Skeletal muscle tissue (tissue), 4 donors: ENCODE results near the gene CLPSL2. TPM values are rescaled to one million over a fixed set of nuclear protein-coding genes. Genes with fewer than 3 reads are reported as not detected.

Experiments
- H3K27ac ChIP-seq: one replicate; pipeline ENCODE4 v1.7.0; 2013; ENCODE audit warnings: mild to moderate bottlenecking, low read depth, low read length, inconsistent platforms
- H3K27me3 ChIP-seq, 3 donors: one replicate each; pipeline ENCODE4 v1.7.0; 2013; ENCODE audit warnings: low read length in 3 of 3; ENCODE audit not compliant: control insufficient read depth in 3 of 3, insufficient read depth in 3 of 3
- H3K36me3 ChIP-seq, 3 donors: one replicate each; pipeline ENCODE4 v1.7.0; 2013; ENCODE audit warnings: low read length in 3 of 3; ENCODE audit not compliant: control insufficient read depth in 3 of 3, insufficient read depth in 3 of 3
- H3K4me1 ChIP-seq, 3 donors: one replicate each; pipeline ENCODE4 v1.7.0; 2013; ENCODE audit warnings: low read length in 3 of 3, mild to moderate bottlenecking in 3 of 3; ENCODE audit not compliant: control insufficient read depth in 3 of 3, insufficient read depth in 3 of 3
- H3K4me3 ChIP-seq, 3 donors: one replicate each; pipeline ENCODE4 v1.7.0; 2013; ENCODE audit warnings: low read length in 3 of 3
- H3K9ac ChIP-seq, 3 donors: one replicate each; pipeline ENCODE4 v1.7.0; 2013; ENCODE audit warnings: low read length in 3 of 3, mild to moderate bottlenecking in 3 of 3, moderate library complexity in 2 of 3, low read depth in 1 of 3
- H3K9me3 ChIP-seq, 3 donors: one replicate each; pipeline ENCODE4 v1.7.0; 2013; ENCODE audit warnings: low read length in 3 of 3; ENCODE audit not compliant: control insufficient read depth in 3 of 3
- total RNA-seq: library from RNA; depleted of rRNA; stranded (reverse); fragments of >200 nt; gene quantifications from one replicate; pipeline ENCODE4 v1.2.3, GENCODE V29; 2014
- donor health status: Osteomylitis.

Gene CLPSL2
- total RNA-seq, 1 donor from 2014 or later = not detected

GRCh38 chr6:35769211-35769610, 7.2 kb upstream of the CLPSL2 start:
- Histone ChIP-seq H3K4me1 (peaks cover 0 to 1% (median 0%) of the 10 kb centered on the region in 3 donors), H3K36me3 (no peaks in the 10 kb centered on the region), H3K9me3 (no peaks in the 10 kb centered on the region), H3K27ac (no peak overlapping the region), H3K4me3 (no peak overlapping the region), H3K27me3 (peaks cover 12 to 22% (median 18%) of the 10 kb centered on the region in 3 donors), H3K9ac (no peak overlapping the region)

GRCh38 chr6:35771343-35771627, 5.1 kb upstream of the CLPSL2 start:
- Histone ChIP-seq H3K36me3 (no peaks in the 10 kb centered on the region), H3K4me3 (no peak overlapping the region), H3K27ac (no peak overlapping the region), H3K9me3 (no peaks in the 10 kb centered on the region), H3K9ac (no peak overlapping the region), H3K4me1 (no peaks in the 10 kb centered on the region), H3K27me3 (peaks cover 4 to 21% (median 13%) of the 10 kb centered on the region in 3 donors)

- no peaks in the 10 kb centered on the region for H3K36me3 ChIP-seq
- no peak overlapping the region for H3K4me3 ChIP-seq
- H3K9me3 ChIP-seq = no peaks in the 10 kb centered on the region
- peaks cover 20 to 43% (median 22%) of the 10 kb centered on the region in 3 donors for H3K27me3 ChIP-seq
- no peak overlapping the region for H3K27ac ChIP-seq
- H3K9ac ChIP-seq = no peak overlapping the region
- no peaks in the 10 kb centered on the region for H3K4me1 ChIP-seq
Observed at GRCh38 chr6:35774116-35774794, 2.1 kb upstream of the CLPSL2 start.

- Histone ChIP-seq H3K4me1 (no peaks in the 10 kb centered on the region), H3K27me3 (peaks cover 23 to 47% (median 26%) of the 10 kb centered on the region in 3 donors), H3K36me3 (no peaks in the 10 kb centered on the region), H3K9me3 (no peaks in the 10 kb centered on the region), H3K27ac (no peak overlapping the region), H3K9ac (no peak overlapping the region), H3K4me3 (no peak overlapping the region)
Observed at GRCh38 chr6:35775031-35775430, 1.4 kb upstream of the CLPSL2 start.

- H3K4me1 ChIP-seq = no peaks in the 10 kb centered on the region
- no peaks in the 10 kb centered on the region for H3K36me3 ChIP-seq
- no peak overlapping the region for H3K4me3 ChIP-seq
- no peak overlapping the region for H3K9ac ChIP-seq
- no peak overlapping the region for H3K27ac ChIP-seq
- H3K27me3 ChIP-seq = peaks cover 24 to 51% (median 26%) of the 10 kb centered on the region in 3 donors
- no peaks in the 10 kb centered on the region for H3K9me3 ChIP-seq
Observed at GRCh38 chr6:35777356-35778102, 1.1 kb downstream of the CLPSL2 start.

DNA sequence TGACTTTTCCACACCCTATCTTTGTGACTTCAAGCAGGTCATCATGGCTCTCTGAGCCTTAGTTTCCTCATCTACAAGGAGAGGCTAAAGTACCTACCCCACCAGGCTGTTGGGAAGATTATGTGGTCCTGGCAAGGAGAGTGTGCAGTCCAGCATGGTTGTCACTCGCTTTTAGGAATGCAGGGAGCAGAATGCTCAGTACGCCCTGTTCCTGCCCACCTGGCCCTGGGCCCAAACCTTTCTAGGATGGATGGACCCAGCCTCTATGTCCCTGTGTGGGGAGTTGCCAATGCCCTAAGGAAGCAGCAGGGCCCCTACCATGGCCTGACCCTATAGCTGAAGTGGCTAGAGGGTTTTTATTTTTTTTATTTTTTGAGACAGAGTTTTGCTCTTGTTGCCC, 2.0 kb downstream of the CLPSL2 start:
- Histone ChIP-seq H3K4me3 (no peak overlapping the region), H3K36me3 (no peaks in the 10 kb centered on the region), H3K9me3 (no peaks in the 10 kb centered on the region), H3K27ac (no peak overlapping the region), H3K9ac (no peak overlapping the region), H3K27me3 (peaks cover 24 to 51% (median 26%) of the 10 kb centered on the region in 3 donors), H3K4me1 (no peaks in the 10 kb centered on the region)

DNA sequence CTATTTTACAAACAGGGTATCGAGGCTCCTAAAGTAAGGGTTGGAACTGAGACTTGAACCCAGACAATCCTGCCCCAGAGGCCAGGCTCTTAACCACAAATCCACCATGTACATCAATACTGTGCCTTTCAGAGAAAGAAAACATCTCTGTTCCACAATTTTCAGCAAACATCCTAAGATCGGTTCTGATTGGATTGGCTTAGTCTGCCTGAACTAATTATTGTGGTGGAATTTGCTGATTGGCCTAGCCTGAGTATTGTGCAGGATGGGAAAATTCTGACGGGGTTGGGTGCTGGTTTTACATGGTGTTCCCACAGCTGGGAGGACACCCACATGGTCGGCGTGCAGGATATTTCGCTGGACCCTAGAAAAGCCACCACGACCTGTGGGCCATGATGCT, 4.3 kb downstream of the CLPSL2 start, which contains the start of gene CLPSL1:
CLPSL1 (plus strand) TSS at position 301 of the 400 bp plus-strand sequence; CDS start at position 393, 92 bp downstream.
- Histone ChIP-seq H3K9me3 (no peaks in the 10 kb centered on the region), H3K9ac (no peak within 1 kb of the TSS), H3K27ac (no peak within 1 kb of the TSS), H3K36me3 (no peaks in the 10 kb centered on the region), H3K4me1 (no peaks in the 10 kb centered on the region), H3K27me3 (peaks cover 25 to 54% (median 26%) of the 10 kb centered on the region in 3 donors), H3K4me3 (no peak within 1 kb of the TSS)

- H3K27me3 ChIP-seq = peaks cover 24 to 53% (median 26%) of the 10 kb centered on the region in 3 donors
Observed at GRCh38 chr6:35781290-35781689, 4.9 kb downstream of the CLPSL2 start.

DNA sequence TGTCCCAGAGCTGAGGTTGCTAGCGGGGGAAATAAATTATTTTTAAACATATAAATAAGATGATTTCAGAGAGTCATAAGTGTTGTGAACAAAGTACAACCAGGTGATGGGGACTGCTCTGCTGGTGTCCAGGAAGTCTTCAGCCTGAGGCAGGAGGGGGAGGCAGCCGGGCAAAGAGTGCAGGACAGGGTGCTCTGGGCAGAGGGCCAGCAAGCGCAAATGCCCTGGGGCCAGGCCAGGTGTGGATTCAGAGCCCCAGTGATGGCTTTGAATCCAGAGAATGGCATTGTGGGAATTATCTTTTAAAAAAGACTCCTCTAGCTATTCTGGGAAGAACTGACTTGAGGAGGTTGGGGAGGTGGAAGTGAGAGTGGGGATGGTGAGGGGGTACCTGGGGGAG, 6.0 kb downstream of the CLPSL2 start:
- no peaks in the 10 kb centered on the region for H3K36me3 ChIP-seq
- H3K27ac ChIP-seq = no peak overlapping the region
- no peaks in the 10 kb centered on the region for H3K9me3 ChIP-seq
- no peaks in the 10 kb centered on the region for H3K4me1 ChIP-seq
- H3K27me3 ChIP-seq = peaks cover 26 to 54% (median 33%) of the 10 kb centered on the region in 3 donors
- no peak overlapping the region for H3K4me3 ChIP-seq
- H3K9ac ChIP-seq = no peak overlapping the region

More at GRCh38 chr6:35781290-35781689, 4.9 kb downstream of the CLPSL2 start:
- Histone ChIP-seq H3K27ac (no peak overlapping the region), H3K4me1 (no peaks in the 10 kb centered on the region), H3K9me3 (no peaks in the 10 kb centered on the region), H3K36me3 (no peaks in the 10 kb centered on the region), H3K4me3 (no peak overlapping the region), H3K9ac (no peak overlapping the region)

DNA sequence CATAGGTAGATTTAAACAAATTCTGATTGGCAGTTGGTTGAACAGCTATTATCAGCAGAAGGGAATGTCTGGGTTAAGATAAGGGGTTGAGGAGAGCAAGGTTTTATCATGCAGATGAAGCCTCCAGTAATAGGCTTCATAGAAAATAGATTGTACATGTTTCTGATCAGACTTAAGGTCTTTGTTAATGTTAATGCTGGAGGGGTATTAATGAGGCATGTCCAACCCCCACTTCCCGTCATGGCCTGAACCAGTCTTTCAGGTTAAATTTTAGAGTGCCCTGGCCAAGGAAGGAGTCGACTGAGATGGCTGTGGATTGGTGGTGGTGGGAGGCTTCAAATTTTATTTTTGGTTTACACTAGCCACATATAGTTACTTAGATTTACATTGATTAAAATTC, 7.8 kb downstream of the CLPSL2 start:
- Histone ChIP-seq H3K9ac (no peak overlapping the region), H3K36me3 (no peaks in the 10 kb centered on the region), H3K4me1 (no peaks in the 10 kb centered on the region), H3K9me3 (no peaks in the 10 kb centered on the region), H3K27me3 (peaks cover 26 to 57% (median 36%) of the 10 kb centered on the region in 3 donors), H3K27ac (no peak overlapping the region), H3K4me3 (no peak overlapping the region)
